Vein endothelial cell (primary cell): ENCODE results near the gene TAF11. TPM values are rescaled to one million over a fixed set of nuclear protein-coding genes. Genes with fewer than 3 reads are reported as not detected.

Source experiments
- total RNA-seq: library from RNA; depleted of rRNA; stranded (reverse); fragments of >200 nt; gene quantifications from 2 replicates; pipeline ENCODE4 v1.2.3, GENCODE V29; 2012

The TAF11 gene
- 30.2 and 30.4 TPM in 2 replicates for total RNA-seq

GRCh38 chr6:34887753-34888513, at the start of gene TAF11:
TAF11 (minus strand) TSS chr6:34888042; CDS start chr6:34887957, 85 bp downstream.

DNA sequence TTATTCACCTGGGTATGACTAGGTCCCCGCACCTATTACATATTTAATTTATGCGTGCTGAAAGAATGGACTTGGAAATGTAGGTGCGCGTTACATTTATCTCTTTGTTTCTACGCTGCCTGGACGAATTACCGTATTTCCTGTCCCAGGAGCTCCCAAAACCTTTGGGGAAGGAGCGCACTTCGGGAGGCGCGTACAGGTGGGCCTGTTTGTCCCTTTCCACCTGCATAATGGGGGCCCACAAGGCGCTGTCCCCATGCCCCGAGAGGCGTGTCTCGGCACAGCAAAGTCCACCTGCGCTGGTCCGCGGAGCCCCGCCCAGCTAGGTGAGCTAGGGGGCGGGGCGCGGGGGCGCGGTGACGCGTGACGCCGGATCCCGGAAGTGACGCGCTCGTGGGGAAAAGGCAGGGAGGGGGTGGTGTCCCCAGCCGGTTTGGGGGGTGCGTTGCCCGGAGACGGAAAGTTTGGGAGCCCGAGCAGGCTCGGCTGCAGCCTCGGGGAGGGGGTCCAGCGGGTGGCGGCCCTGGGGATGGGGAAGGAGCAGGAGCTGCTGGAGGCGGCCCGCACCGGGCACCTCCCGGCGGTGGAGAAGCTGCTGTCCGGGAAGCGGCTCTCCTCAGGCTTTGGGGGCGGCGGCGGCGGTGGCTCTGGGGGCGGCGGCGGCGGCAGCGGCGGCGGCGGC, 1.2 kb upstream of the TAF11 start, which contains the start of gene ANKS1A:
Gene ANKS1A (plus strand): TSS at position 382 of the 682 bp plus-strand sequence. CDS start 148 bp downstream, at position 530.

Other genes starting within 250 kb of the TAF11 start
- 32.7 and 38.8 TPM in 2 replicates for gene ILRUN, start 191.3 kb downstream of the TAF11 start, total RNA-seq
- gene SNRPC, start 130.5 kb downstream of the TAF11 start, total RNA-seq = 88.8 and 97.2 TPM in 2 replicates
- gene BLTP3A, start 96.0 kb downstream of the TAF11 start, total RNA-seq = 10.9 and 12.4 TPM in 2 replicates
- gene ANKS1A, start 1.2 kb upstream of the TAF11 start, total RNA-seq = 20.9 and 26.1 TPM in 2 replicates